ENCODE measurements around the gene PLK2.

DNA sequence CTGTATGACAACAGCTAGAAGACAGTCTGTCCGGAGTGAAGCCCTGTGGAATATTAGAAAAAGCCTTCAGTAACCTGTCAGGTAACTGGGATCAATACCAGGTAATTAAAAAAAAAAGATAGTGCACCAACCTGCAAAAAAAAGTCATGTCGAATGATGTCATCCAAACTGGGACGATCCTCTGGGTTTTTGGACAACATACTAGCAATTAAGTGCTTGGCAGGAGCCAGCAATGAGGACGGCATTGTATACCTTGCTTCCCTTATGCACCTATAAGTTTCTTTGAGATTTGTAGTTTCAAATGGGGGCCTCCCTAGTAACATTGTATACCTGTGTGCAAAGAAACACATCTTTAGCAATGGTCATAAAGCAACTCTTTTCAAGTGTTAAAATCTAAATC lies 2.8 kb downstream of the PLK2 start:
- TF ChIP-seq, protein P1, sequence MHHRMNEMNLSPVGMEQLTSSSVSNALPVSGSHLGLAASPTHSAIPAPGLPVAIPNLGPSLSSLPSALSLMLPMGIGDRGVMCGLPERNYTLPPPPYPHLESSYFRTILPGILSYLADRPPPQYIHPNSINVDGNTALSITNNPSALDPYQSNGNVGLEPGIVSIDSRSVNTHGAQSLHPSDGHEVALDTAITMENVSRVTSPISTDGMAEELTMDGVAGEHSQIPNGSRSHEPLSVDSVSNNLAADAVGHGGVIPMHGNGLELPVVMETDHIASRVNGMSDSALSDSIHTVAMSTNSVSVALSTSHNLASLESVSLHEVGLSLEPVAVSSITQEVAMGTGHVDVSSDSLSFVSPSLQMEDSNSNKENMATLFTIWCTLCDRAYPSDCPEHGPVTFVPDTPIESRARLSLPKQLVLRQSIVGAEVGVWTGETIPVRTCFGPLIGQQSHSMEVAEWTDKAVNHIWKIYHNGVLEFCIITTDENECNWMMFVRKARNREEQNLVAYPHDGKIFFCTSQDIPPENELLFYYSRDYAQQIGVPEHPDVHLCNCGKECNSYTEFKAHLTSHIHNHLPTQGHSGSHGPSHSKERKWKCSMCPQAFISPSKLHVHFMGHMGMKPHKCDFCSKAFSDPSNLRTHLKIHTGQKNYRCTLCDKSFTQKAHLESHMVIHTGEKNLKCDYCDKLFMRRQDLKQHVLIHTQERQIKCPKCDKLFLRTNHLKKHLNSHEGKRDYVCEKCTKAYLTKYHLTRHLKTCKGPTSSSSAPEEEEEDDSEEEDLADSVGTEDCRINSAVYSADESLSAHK (tag by site-specific recombination; IDR thresholded peaks at IDR 0.05), result no peak
- TF ChIP-seq SP2 (tag by site-specific recombination; IDR thresholded peaks at IDR 0.05), result no peak
- TF ChIP-seq, protein P2, sequence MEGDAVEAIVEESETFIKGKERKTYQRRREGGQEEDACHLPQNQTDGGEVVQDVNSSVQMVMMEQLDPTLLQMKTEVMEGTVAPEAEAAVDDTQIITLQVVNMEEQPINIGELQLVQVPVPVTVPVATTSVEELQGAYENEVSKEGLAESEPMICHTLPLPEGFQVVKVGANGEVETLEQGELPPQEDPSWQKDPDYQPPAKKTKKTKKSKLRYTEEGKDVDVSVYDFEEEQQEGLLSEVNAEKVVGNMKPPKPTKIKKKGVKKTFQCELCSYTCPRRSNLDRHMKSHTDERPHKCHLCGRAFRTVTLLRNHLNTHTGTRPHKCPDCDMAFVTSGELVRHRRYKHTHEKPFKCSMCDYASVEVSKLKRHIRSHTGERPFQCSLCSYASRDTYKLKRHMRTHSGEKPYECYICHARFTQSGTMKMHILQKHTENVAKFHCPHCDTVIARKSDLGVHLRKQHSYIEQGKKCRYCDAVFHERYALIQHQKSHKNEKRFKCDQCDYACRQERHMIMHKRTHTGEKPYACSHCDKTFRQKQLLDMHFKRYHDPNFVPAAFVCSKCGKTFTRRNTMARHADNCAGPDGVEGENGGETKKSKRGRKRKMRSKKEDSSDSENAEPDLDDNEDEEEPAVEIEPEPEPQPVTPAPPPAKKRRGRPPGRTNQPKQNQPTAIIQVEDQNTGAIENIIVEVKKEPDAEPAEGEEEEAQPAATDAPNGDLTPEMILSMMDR (tag by site-specific recombination; IDR thresholded peaks at IDR 0.05), result no peak
- no peak for TF ChIP-seq ZNF274 (IDR thresholded peaks at IDR 0.05; ENCODE audit: low read length)
- TF ChIP-seq ZNF274 (tag by site-specific recombination; IDR thresholded peaks at IDR 0.05; ENCODE audit: borderline replicate concordance), result no peak
- TF ChIP-seq TCF7L2 (IDR thresholded peaks at IDR 0.05; ENCODE audit: borderline replicate concordance, low read depth, low read length), result no peak
- TF ChIP-seq, protein P3, sequence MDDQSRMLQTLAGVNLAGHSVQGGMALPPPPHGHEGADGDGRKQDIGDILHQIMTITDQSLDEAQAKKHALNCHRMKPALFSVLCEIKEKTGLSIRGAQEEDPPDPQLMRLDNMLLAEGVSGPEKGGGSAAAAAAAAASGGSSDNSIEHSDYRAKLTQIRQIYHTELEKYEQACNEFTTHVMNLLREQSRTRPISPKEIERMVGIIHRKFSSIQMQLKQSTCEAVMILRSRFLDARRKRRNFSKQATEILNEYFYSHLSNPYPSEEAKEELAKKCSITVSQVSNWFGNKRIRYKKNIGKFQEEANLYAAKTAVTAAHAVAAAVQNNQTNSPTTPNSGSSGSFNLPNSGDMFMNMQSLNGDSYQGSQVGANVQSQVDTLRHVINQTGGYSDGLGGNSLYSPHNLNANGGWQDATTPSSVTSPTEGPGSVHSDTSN (CRISPR knock-in tag; IDR thresholded peaks at IDR 0.05), result no peak
- no peak for TF ChIP-seq ZFHX2 (tag by site-specific recombination; conservative IDR thresholded peaks at IDR 0.05)
- TF ChIP-seq ZNF354C (tag by site-specific recombination; IDR thresholded peaks at IDR 0.05; ENCODE audit: borderline replicate concordance, low read depth), result no peak

All from HEK293 (cell line).